GM23338 (cell line): ENCODE data around the gene FAM53A. TPM values are rescaled to one million over a fixed set of nuclear protein-coding genes. Genes with fewer than 3 reads are reported as not detected.

Experiments used
- ATAC-seq: fragments of 200-7000 bp; cut with Tn5 transposase; 3 replicates; pipeline ENCODE4 v1.9.1; 2020
- DNase-seq: peaks from one replicate; pipeline ENCODE4 v3.0.0-alpha.2; 2015; ENCODE audit warnings: low spot score
- H2AFZ ChIP-seq: fragments of 200-600 bp; sonication (generic); 2 replicates; pipeline ENCODE4 v1.8.0; 2016; ENCODE audit warnings: antibody characterized with exemption, mild to moderate bottlenecking, moderate library complexity
- H3F3A ChIP-seq: fragments of 200-600 bp; sonication (generic); replicated peaks from 2 replicates; pipeline ENCODE4 v1.8.0; 2017; ENCODE audit warnings: antibody characterized with exemption, mixed run types, low read depth
- H3K27ac ChIP-seq: fragments of 200-600 bp; sonication (generic); 2 replicates; pipeline ENCODE4 v1.6.1; 2016; ENCODE audit warnings: low read depth
- H3K27me3 ChIP-seq: fragments of 200-600 bp; sonication (generic); 2 replicates; pipeline ENCODE4 v1.8.0; 2016; ENCODE audit warnings: mild to moderate bottlenecking, mixed run types, moderate library complexity; ENCODE audit not compliant: insufficient read depth
- H3K36me3 ChIP-seq: fragments of 200-600 bp; sonication (generic); 2 replicates; pipeline ENCODE4 v1.8.0; 2016; ENCODE audit warnings: mild to moderate bottlenecking; ENCODE audit not compliant: insufficient read depth
- H3K4me1 ChIP-seq: fragments of 200-600 bp; sonication (generic); 2 replicates; pipeline ENCODE4 v1.8.0; 2016; ENCODE audit warnings: mild to moderate bottlenecking, moderate library complexity; ENCODE audit not compliant: insufficient read depth
- H3K4me2 ChIP-seq: fragments of 200-600 bp; sonication (generic); 2 replicates; pipeline ENCODE4 v1.7.1; 2017; ENCODE audit warnings: mixed run types
- H3K4me3 ChIP-seq: fragments of 200-600 bp; sonication (generic); 2 replicates; pipeline ENCODE4 v1.6.1; 2016; ENCODE audit warnings: mixed run types
- H3K79me2 ChIP-seq: fragments of 200-600 bp; sonication (generic); replicated peaks from 2 replicates; pipeline ENCODE4 v1.8.0; 2017; ENCODE audit warnings: mild to moderate bottlenecking; ENCODE audit not compliant: insufficient read depth
- H3K9me2 ChIP-seq: fragments of 200-600 bp; sonication (generic); 2 replicates; pipeline ENCODE4 v1.8.0; 2017; ENCODE audit not compliant: insufficient read depth
- H4K20me1 ChIP-seq: fragments of 200-600 bp; sonication (generic); replicated peaks from 2 replicates; pipeline ENCODE4 v1.8.0; 2017; ENCODE audit warnings: mild to moderate bottlenecking; ENCODE audit not compliant: insufficient read depth
- H3K27ac Mint-ChIP-seq: 2 replicates; pipeline ENCODE4 v1.8.0; 2020; ENCODE audit warnings: inconsistent platforms, mild to moderate bottlenecking, moderate library complexity, mixed read lengths
- H3K27me3 Mint-ChIP-seq: 3 replicates; pipeline ENCODE4 v1.8.0; 2022; ENCODE audit warnings: low read depth, mild to moderate bottlenecking, moderate library complexity, mixed read lengths, inconsistent platforms; ENCODE audit not compliant: insufficient read depth, poor library complexity
- H3K36me3 Mint-ChIP-seq: 3 replicates; pipeline ENCODE4 v1.8.0; 2021; ENCODE audit warnings: low read depth, mild to moderate bottlenecking, inconsistent platforms, moderate library complexity, mixed read lengths
- H3K4me1 Mint-ChIP-seq: 3 replicates; pipeline ENCODE4 v1.8.0; 2020; ENCODE audit warnings: mild to moderate bottlenecking, inconsistent platforms, mixed read lengths
- H3K4me3 Mint-ChIP-seq: 3 replicates; pipeline ENCODE4 v1.8.0; 2021; ENCODE audit warnings: moderate library complexity, mild to moderate bottlenecking, inconsistent platforms, mixed read lengths
- H3K9me3 Mint-ChIP-seq: 3 replicates; pipeline ENCODE4 v1.8.0; 2020; ENCODE audit warnings: moderate library complexity, mild to moderate bottlenecking, inconsistent platforms, mixed read lengths
- CREB1 ChIP-seq: fragments of 250-450 bp; sonication (Bioruptor Pico); IDR thresholded peaks from 2 replicates; pipeline ENCODE4 v1.5.0; 2020; ENCODE audit warnings: low read depth, mild to moderate bottlenecking, moderate library complexity
- CTCF ChIP-seq, 2 experiments: fragments of 200-600 bp in 1 of 2; sonication (generic) in 1 of 2; conservative IDR thresholded peaks; 2 replicates each; pipeline versions ENCODE4 v1.5.1 to v1.6.1; 2016 to 2017; ENCODE audit warnings: antibody characterized with exemption in 2 of 2, low read depth in 2 of 2, mild to moderate bottlenecking in 2 of 2, moderate library complexity in 1 of 2
- ETS1 ChIP-seq: IDR thresholded peaks from 2 replicates; pipeline ENCODE4 v1.6.1; 2016; ENCODE audit warnings: antibody characterized with exemption
- EZH2 ChIP-seq: fragments of 200-600 bp; sonication (generic); IDR thresholded peaks from one replicate; pipeline ENCODE4 v1.8.0; 2017; ENCODE audit warnings: antibody characterized with exemption, mild to moderate bottlenecking, low read depth; ENCODE audit not compliant: unreplicated experiment
- JUNB ChIP-seq: IDR thresholded peaks from one replicate; pipeline ENCODE4 v1.6.1; 2016; ENCODE audit warnings: antibody characterized with exemption; ENCODE audit not compliant: unreplicated experiment
- NANOG ChIP-seq: IDR thresholded peaks from 2 replicates; pipeline ENCODE4 v1.6.1; 2016; ENCODE audit warnings: antibody characterized with exemption, borderline replicate concordance
- REST ChIP-seq: IDR thresholded peaks from one replicate; pipeline ENCODE4 v1.6.1; 2018; ENCODE audit warnings: antibody characterized with exemption; ENCODE audit not compliant: unreplicated experiment
- STAT1 ChIP-seq: IDR thresholded peaks from one replicate; pipeline ENCODE4 v1.6.1; 2016; ENCODE audit warnings: antibody characterized with exemption; ENCODE audit not compliant: unreplicated experiment
- ZNF114 ChIP-seq: fragments of 250-450 bp; sonication (Bioruptor Pico); IDR thresholded peaks from 2 replicates; pipeline ENCODE4 v1.5.0; 2020; ENCODE audit warnings: mild to moderate bottlenecking, moderate library complexity
- ZNF331 ChIP-seq: fragments of 250-450 bp; sonication (Bioruptor Pico); IDR thresholded peaks from 2 replicates; pipeline ENCODE4 v1.5.0; 2020; ENCODE audit warnings: low read depth, mild to moderate bottlenecking, moderate library complexity
- long read RNA-seq: library from polyadenylated mRNA; unstranded; transcript quantifications from one replicate; pipeline ENCODE4 v2.0.0, GENCODE V29; 2020; ENCODE audit not compliant: unreplicated experiment
- polyA plus RNA-seq: library from polyadenylated mRNA; unstranded; fragments of >200 nt; fragmentation: Nextera tagmentation; extraction: Ambion mirVana; gene quantifications from 2 replicates; pipeline ENCODE4 v1.2.1, GENCODE V29; 2016
- total RNA-seq: library from RNA; depleted of rRNA; stranded (reverse); fragments of >200 nt; shearing (Covaris generic); gene quantifications from 2 replicates; pipeline ENCODE4 v1.2.3, GENCODE V29; 2014; rRNA removed
- TF ChIP-seq, protein P1 (sequence below): fragments of 250-450 bp; sonication (Bioruptor Pico); IDR thresholded peaks from 2 replicates; pipeline ENCODE4 v1.5.0; 2020; ENCODE audit warnings: mild to moderate bottlenecking, moderate library complexity

FAM53A gene, protein sequence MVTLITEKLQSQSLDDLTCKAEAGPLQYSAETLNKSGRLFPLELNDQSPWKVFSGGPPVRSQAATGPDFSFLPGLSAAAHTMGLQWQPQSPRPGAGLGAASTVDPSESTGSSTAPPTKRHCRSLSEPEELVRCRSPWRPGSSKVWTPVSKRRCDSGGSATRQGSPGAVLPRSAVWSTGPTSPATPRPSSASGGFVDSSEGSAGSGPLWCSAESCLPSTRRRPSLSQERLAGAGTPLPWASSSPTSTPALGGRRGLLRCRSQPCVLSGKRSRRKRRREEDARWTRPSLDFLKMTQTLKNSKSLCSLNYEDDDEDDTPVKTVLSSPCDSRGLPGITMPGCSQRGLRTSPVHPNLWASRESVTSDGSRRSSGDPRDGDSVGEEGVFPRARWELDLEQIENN
- total RNA-seq (1.6 and 3.1 TPM in 2 replicates), polyA plus RNA-seq (1.1 and 1.4 TPM in 2 replicates)
- long read RNA-seq, partial matches to known transcripts = 0 of 2 reads
- long read RNA-seq, other reads (novel, unspliced or antisense) = 1 of 2 reads

GRCh38 chr4:1683736-1684505 is at the start of gene FAM53A:
TSS of gene FAM53A (minus strand) at chr4:1684313. CDS start at chr4:1668741, 15,572 bp downstream.
- peaks cover 22% of the 10 kb centered on the region for H3K27me3 ChIP-seq
- no peaks in the 10 kb centered on the region for H4K20me1 ChIP-seq
- H2AFZ ChIP-seq = peak within 1 kb of the TSS; percentile 76
- Mint-ChIP-seq H3K27ac (no peak within 1 kb of the TSS), H3K4me1 (peaks cover 8% of the 10 kb centered on the region; the same call in 2 of the 3 replicates), H3K27me3 (peaks cover 22% of the 10 kb centered on the region), H3K36me3 (peaks cover 1% of the 10 kb centered on the region; the same call in 1 of the 3 replicates), H3K9me3 (peaks cover 2% of the 10 kb centered on the region; the same call in 2 of the 3 replicates), H3K4me3 (peak within 1 kb of the TSS; percentile 78)
- 0 out of 2 replicates have a peak, but pooled peaks cover 5% of the 10 kb centered on the region for H3K4me1 ChIP-seq
- H3F3A ChIP-seq = peaks cover 12% of the 10 kb centered on the region
- DNase-seq = peak; percentile 87
- H3K36me3 ChIP-seq = no peaks in the 10 kb centered on the region
- no peak within 1 kb of the TSS for H3K27ac ChIP-seq
- H3K79me2 ChIP-seq = no peaks in the 10 kb centered on the region
- ATAC-seq = peak; percentile 79
- no peaks in the 10 kb centered on the region for H3K9me2 ChIP-seq
- H3K4me2 ChIP-seq = peak within 1 kb of the TSS; percentile 84
- peak within 1 kb of the TSS; percentile 52 for H3K4me3 ChIP-seq
- TF ChIP-seq CREB1 (no peak), ETS1 (no peak), ZNF114 (CRISPR knock-in tag) (no peak), REST (no peak), ZNF331 (no peak), NANOG (no peak), CTCF (conservative IDR thresholded peaks at IDR 0.05; ENCODE audit: low read depth in 2 of 2) (no peak), EZH2 (peak; percentile 1), STAT1 (no peak), JUNB (no peak)
- TF ChIP-seq, protein P1, sequence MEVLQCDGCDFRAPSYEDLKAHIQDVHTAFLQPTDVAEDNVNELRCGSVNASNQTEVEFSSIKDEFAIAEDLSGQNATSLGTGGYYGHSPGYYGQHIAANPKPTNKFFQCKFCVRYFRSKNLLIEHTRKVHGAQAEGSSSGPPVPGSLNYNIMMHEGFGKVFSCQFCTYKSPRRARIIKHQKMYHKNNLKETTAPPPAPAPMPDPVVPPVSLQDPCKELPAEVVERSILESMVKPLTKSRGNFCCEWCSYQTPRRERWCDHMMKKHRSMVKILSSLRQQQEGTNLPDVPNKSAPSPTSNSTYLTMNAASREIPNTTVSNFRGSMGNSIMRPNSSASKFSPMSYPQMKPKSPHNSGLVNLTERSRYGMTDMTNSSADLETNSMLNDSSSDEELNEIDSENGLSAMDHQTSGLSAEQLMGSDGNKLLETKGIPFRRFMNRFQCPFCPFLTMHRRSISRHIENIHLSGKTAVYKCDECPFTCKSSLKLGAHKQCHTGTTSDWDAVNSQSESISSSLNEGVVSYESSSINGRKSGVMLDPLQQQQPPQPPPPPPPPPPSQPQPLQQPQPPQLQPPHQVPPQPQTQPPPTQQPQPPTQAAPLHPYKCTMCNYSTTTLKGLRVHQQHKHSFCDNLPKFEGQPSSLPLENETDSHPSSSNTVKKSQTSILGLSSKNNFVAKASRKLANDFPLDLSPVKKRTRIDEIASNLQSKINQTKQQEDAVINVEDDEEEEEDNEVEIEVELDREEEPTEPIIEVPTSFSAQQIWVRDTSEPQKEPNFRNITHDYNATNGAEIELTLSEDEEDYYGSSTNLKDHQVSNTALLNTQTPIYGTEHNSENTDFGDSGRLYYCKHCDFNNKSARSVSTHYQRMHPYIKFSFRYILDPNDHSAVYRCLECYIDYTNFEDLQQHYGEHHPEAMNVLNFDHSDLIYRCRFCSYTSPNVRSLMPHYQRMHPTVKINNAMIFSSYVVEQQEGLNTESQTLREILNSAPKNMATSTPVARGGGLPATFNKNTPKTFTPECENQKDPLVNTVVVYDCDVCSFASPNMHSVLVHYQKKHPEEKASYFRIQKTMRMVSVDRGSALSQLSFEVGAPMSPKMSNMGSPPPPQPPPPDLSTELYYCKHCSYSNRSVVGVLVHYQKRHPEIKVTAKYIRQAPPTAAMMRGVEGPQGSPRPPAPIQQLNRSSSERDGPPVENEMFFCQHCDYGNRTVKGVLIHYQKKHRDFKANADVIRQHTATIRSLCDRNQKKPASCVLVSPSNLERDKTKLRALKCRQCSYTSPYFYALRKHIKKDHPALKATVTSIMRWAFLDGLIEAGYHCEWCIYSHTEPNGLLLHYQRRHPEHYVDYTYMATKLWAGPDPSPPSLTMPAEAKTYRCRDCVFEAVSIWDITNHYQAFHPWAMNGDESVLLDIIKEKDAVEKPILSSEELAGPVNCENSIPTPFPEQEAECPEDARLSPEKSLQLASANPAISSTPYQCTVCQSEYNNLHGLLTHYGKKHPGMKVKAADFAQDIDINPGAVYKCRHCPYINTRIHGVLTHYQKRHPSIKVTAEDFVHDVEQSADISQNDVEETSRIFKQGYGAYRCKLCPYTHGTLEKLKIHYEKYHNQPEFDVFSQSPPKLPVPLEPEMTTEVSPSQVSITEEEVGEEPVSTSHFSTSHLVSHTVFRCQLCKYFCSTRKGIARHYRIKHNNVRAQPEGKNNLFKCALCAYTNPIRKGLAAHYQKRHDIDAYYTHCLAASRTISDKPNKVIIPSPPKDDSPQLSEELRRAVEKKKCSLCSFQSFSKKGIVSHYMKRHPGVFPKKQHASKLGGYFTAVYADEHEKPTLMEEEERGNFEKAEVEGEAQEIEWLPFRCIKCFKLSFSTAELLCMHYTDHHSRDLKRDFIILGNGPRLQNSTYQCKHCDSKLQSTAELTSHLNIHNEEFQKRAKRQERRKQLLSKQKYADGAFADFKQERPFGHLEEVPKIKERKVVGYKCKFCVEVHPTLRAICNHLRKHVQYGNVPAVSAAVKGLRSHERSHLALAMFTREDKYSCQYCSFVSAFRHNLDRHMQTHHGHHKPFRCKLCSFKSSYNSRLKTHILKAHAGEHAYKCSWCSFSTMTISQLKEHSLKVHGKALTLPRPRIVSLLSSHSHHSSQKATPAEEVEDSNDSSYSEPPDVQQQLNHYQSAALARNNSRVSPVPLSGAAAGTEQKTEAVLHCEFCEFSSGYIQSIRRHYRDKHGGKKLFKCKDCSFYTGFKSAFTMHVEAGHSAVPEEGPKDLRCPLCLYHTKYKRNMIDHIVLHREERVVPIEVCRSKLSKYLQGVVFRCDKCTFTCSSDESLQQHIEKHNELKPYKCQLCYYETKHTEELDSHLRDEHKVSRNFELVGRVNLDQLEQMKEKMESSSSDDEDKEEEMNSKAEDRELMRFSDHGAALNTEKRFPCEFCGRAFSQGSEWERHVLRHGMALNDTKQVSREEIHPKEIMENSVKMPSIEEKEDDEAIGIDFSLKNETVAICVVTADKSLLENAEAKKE (CRISPR knock-in tag) = no peak
